GM19043 (cell line): Measurements from ENCODE around the gene MBD1.
"Not testable (repeated sequence)": the region's sequence is repeated elsewhere in the genome, so short reads cannot be mapped to it uniquely, and the experiment has no call there.

Experiments
- ATAC-seq: cut with Tn5 transposase; IDR thresholded peaks from one replicate; pipeline ENCODE4 v1.9.1; 2021; ENCODE audit warnings: low read depth; ENCODE audit not compliant: unreplicated experiment

MBD1 gene, protein sequence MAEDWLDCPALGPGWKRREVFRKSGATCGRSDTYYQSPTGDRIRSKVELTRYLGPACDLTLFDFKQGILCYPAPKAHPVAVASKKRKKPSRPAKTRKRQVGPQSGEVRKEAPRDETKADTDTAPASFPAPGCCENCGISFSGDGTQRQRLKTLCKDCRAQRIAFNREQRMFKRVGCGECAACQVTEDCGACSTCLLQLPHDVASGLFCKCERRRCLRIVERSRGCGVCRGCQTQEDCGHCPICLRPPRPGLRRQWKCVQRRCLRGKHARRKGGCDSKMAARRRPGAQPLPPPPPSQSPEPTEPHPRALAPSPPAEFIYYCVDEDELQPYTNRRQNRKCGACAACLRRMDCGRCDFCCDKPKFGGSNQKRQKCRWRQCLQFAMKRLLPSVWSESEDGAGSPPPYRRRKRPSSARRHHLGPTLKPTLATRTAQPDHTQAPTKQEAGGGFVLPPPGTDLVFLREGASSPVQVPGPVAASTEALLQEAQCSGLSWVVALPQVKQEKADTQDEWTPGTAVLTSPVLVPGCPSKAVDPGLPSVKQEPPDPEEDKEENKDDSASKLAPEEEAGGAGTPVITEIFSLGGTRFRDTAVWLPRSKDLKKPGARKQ

DNA sequence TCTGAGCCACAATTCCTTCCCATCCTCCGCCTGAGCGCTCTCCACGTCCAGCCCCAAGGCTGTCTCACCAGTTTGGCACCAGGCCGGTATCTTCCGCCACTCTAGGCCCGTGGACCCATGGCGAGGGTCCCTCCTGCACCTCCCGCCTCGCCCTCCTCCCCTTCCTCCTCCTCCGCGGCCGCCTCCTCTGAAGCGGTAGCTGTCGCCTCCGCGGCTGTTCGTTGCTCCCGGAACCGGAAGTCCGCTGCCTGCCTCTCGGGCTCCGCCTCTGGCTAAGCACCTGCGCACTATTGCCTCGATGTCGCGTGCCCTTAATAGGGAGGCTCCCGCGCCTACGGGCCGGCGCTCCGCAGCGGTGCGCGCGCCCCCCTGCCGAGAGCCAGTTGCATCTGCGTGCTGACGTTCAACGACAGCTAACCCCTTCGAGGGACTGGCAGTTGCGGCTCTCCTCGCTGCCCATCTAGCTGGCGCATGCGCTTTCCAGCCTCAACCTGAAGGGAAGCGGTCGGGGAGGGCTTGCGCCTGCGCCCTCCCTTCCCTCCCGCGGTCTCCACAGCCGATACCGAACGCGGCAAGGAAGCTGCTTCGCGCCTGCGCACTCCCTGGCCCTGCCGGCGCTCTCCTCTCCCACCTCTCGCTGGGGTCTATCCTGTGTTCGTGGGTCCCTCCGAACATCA, at the start of gene MBD1:
TSS of gene MBD1 (minus strand) at position 229 of the 677 bp plus-strand sequence. CDS start 1,531 bp downstream, outside the sequence.
- ATAC-seq, result peak; percentile 95

GRCh38 chr18:50330176-50330575, 48.9 kb upstream of the MBD1 start:
- ATAC-seq, result no peak

- no peak for ATAC-seq
Observed at GRCh38 chr18:50327983-50328382, 46.7 kb upstream of the MBD1 start.

DNA sequence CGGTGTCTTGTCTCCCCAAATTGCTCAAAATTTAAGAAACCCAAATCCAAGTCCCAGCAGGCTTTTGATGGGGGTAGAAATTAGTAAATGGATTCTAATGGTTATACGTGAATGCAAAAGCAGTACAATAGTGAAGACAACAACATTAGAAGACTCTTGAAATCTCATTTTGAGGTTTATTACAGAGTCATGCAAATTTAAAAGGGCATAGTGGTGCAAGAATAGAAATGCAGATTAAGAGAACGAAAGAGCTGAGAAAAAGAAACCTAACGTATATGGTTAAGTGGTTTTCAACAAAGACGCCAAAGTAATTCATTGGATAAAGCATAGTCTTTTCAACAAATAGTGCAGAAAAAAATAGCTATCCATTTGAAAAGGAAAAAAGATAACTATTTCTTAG, 39.4 kb upstream of the MBD1 start:
- ATAC-seq, result no peak

- ATAC-seq, result peak; percentile 70
Observed at GRCh38 chr18:50315100-50315871, 34.0 kb upstream of the MBD1 start.

- ATAC-seq, result no peak
Observed at GRCh38 chr18:50313873-50314460, 32.6 kb upstream of the MBD1 start.

GRCh38 chr18:50313031-50313607, 31.8 kb upstream of the MBD1 start:
- ATAC-seq, result no peak

GRCh38 chr18:50312296-50313030, 31.1 kb upstream of the MBD1 start:
- ATAC-seq, result peak; percentile 67

DNA sequence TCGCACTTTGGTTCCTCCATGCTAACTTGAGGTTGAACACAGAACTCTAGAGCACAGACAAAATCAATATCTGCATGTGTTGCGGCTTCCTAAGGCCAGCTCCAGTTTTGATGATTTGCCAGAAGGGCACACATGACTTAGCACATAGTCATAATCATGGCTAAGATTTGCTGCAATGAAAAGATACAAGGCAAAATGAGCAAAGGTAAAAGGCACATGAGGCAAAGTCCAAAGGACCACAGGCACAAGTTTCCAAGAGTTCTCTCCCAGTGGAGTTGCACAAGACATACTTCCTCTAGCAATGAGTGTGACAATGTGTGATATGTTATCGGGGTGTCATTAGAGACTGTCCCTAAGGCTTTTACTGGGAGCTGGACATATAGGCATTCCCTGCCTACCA, 30.3 kb upstream of the MBD1 start:
- no peak for ATAC-seq

GRCh38 chr18:50310080-50310479, 28.8 kb upstream of the MBD1 start:
- no peak for ATAC-seq

- ATAC-seq, result not testable (repeated sequence)
Observed at GRCh38 chr18:50308851-50309250, 27.5 kb upstream of the MBD1 start.

DNA sequence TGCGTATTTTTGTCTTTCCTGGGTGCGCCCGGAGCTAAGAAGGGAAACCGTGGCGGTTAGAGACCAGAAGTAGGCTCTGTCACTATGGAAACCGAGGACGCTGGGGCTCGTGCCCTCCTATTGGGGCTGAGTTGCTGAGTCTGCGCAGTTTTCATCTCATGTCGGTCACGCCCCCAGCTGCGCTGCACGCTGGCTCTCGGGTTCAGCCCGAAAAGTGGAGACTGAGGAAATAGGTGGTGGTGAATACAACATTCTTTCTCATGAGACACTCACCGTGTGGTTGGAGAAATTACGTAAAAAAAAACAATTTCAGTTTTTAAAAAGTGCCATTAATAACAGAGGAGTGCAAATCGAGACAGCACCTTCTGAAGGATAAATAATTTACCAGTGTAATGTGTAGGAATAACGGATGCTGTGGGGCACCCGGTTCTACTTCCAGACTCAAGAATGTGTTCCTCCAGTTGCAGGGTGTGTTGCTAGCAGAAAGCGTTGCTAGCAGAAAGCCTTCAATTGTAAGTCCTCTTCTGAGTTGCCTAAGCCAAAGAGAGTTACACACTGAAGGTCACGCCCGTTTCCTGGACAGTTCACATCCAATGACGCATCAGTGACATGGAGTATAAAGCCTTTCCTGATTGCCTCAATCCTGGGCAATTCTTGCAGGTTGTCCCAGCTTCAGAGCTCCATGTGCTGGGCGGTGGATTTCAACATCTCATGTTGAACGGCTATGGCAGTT, 26.6 kb upstream of the MBD1 start:
- ATAC-seq, result peak; percentile 84

- ATAC-seq, result peak; percentile 6
Observed at GRCh38 chr18:50307400-50307737, 26.0 kb upstream of the MBD1 start.

- no peak for ATAC-seq
Observed at GRCh38 chr18:50306944-50307343, 25.6 kb upstream of the MBD1 start.

DNA sequence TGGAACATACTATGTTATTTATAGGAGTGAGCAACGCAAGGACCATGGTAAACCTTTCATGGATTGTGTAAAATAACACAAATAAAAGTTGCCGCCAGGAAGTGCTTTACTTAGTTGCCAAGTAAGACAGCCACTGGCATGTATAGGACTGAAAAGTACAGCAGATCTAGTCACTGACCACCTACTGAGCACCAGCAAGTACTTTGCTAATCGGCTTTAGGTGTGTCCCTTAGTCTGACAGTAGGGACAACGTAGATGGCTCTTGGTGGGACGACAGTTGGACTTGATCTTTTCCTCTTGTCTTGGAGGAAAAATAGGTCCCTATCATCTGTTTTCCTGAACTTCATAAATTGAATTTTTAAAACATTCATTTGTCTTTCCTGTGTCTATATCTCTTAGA, 19.8 kb upstream of the MBD1 start:
- no peak for ATAC-seq

DNA sequence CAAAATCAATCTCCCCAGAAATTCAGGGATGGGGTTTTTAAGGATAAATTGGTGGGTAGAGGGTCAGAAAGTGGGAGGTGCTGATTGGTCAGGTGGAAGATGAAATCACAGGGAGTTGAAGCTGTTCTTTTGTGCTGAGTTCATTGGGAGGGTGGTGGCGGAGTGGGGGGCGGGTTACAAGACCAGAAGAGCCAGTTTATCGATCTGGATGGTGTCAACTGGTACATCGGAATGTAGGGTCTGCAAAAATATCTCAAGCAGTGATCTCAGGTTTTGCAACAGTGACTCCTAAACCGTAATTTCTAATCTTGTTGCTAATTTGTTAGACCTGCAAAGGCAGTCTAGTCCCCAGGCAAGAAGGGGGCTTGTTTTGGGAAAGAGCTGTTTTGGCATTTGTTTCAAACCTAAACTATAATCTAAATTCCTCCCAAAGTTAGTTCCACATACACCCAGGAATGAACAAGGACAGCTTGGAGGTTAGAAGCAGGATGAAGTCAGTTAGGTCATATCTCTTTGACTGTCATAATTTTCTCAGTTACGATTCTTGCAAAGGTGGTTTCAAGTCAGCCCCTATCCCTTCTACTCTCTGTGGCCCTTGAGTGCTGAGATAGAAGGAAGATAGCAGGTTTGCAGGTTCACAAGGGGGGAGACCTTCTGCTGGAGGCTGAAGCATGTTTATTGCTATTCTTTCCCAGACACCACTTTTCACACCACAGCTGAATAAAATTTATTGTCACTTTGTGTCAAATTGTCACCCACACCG, 18.5 kb upstream of the MBD1 start:
- no peak for ATAC-seq

DNA sequence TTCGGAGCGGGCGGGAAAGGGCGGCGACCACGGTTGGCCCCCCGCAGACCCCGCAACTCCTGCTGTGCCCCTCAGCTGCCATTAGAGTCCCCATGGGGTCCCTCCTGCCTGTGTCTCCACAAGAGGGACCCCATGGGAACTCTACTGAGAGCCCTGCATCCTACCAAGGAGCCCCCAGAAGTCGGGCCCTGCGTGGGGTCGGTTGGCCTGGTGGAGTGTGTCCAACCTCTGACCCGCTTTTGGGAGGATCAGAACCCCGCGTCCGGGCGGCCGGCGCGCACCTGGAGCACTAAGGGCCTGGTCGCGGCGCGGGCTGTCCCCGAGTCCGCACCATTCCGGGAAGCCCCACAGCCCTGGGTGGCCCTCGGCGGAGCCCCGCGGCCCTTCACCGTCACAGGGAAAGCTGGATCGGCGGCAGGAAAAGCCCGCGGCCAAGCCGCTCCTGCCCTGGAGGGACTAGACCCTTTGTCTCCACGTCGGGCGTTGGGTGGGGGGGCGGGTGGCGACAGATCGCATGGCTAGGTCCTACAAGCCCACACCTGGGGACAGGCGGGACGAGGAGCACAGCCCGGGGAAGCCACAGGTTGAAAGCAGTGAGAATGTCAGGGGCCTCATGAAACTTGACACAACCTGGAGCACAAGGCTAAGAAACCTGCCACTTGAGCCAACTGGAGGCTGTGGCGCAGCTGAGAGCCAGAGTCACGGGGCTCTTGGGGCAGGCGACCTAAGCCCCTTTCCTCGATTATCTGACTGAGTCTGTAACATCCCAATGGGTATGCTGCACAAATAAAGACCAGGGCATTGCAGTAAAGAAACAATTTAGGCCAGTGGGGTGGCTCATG, 17.3 kb upstream of the MBD1 start:
- ATAC-seq, result peak; percentile 19
